Measurements from ENCODE around the gene HSD3B2. TPM values are rescaled to one million over a fixed set of nuclear protein-coding genes. Genes with fewer than 3 reads are reported as not detected.

Gene HSD3B2
- polyA plus RNA-seq, 5 donors = 0.14 to 0.23 (median 0.21) TPM

DNA sequence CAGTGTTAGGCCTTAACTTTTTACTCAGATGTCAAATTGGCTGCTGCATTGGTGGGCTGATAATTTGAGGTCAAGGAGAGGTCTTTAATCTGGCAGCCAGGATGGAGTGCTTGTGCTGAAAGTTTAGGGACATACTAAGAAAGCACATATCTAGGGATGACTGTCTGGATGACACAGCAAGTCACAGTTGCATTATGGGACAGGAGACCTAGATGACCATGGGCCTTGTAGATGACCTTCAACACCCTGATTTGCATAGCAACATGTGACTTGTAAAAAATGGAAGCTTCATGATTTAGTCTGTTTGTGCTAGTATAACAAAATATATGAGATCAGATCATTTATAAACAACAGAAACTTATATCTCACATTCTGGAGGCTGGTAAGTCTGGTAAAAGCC, 18.0 kb upstream of the HSD3B2 start:
- no peak for DNase-seq

- no peak for DNase-seq
Observed at GRCh38 chr1:119397986-119398385, 17.0 kb upstream of the HSD3B2 start.

DNA sequence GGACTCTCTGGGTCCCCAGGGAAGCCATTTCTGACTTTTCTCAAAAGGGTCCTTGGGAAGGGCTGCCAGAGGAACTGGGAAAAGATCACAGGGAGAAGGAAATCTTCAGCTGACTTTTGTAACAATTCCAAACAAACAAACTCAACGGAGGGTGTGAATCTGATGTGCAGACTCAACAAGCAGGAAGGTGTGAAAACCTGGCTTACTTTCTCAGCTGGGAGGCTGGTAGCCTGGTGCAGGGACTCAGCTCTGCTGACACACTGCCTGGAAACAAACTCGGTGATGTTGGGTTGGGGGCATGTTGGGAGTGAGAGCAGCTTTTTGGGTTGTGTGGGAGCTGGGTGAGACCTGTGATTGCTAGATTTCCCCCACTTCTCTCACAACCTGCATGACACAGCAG, 10.2 kb upstream of the HSD3B2 start:
- DNase-seq = no peak

DNA sequence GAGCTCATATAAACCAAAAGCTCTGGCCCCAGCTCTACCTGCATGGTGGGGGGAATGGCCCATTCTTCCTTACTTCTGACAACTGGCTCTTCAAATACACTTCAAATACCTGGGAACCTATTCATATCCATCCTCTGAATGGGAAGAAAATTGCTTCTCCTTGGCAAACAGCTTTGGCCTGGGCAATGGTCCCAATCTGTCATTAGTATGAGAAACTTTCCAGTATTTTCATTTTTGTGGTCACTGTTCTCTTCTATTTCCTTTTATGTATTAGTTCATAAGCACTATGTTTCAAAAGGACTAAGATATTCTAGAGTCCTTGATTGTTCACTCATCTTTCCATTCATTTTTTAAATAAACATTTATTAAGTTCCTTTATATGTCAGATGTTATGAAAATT, 5.2 kb upstream of the HSD3B2 start:
- no peak for DNase-seq

DNA sequence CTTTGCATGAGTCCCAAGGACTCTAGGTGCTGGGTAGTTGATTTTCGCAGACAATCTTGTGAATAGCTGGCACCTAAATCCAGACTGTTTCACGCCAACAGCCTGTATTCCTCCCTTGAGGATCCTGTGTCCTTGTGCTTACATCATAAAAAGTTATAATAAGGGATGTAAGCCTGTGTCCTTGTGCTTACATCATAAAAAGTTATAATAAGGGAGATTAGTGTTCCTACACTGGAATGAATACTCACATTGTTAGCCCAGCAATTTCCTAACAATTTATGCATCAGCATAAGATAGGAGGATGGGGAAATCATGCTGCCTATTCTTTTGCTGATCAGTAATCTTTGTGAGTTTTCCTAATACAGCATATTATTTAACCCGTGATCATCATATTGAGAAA, 4.0 kb upstream of the HSD3B2 start:
- DNase-seq = no peak

GRCh38 chr1:119416006-119416640, 1.2 kb downstream of the HSD3B2 start:
- no peak for DNase-seq

DNA sequence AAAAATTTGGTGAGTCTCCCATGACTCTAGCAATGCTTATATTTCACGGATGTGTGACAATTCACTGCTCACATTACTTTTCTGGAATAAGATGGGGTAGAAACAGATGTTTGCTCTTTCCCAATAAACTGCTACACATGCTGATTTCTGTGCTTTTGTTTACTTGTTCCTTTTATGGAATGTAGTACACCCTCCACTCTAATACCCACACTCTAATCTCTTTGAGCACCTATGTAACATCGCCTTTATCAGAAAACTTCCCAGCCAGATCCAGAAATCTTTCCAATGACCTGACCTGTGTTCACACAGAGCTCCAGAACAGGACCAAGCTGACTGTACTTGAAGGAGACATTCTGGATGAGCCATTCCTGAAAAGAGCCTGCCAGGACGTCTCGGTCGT, 4.2 kb downstream of the HSD3B2 start:
- DNase-seq = no peak

GRCh38 chr1:119420638-119421037, 5.7 kb downstream of the HSD3B2 start:
- DNase-seq = no peak

GRCh38 chr1:119422631-119423030, 7.7 kb downstream of the HSD3B2 start:
- DNase-seq = no peak

DNA sequence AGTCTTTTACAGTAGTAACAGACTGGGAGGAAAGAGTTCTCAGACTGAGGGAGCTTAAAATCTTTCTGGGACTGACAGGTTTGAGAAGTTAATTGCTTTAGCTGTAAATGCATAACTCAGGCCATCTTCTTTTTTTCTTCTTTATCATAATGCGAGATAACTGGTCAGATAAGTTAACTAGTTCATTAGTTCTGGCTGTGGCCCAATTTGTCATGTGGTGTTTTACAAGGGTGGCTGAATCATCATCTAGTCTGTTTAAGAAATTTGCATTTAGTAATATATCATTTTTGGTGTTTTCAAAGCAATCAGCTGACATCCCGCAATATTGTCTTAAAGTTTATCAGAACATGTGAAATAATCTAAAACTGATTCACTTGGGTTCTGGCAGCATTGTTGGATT, 14.0 kb downstream of the HSD3B2 start:
- DNase-seq = no peak

GRCh38 chr1:119429687-119430086, 14.7 kb downstream of the HSD3B2 start:
- no peak for DNase-seq

DNA sequence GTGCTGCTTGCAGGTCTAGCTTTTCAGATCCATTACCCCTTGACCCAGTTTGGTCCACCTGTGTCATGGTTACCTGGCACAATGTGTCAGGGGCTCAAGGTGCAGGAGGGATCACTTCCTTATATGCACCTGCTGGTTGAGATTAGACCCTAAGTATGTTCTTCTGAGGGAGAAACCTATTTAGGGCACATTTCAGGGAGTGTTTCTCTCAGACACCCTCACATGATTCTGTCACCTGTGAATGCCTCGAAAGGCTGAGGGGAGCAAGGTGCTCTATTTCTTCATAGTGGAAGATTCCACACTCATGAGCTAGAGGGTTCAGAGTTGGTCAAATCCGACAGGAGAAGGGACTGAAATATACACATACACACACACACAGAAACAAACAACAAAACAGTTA, 15.5 kb downstream of the HSD3B2 start:
- DNase-seq = no peak

- DNase-seq = no peak
Observed at GRCh38 chr1:119431836-119432235, 16.9 kb downstream of the HSD3B2 start.

- DNase-seq = no peak
Observed at GRCh38 chr1:119435052-119435451, 20.1 kb downstream of the HSD3B2 start.

DNA sequence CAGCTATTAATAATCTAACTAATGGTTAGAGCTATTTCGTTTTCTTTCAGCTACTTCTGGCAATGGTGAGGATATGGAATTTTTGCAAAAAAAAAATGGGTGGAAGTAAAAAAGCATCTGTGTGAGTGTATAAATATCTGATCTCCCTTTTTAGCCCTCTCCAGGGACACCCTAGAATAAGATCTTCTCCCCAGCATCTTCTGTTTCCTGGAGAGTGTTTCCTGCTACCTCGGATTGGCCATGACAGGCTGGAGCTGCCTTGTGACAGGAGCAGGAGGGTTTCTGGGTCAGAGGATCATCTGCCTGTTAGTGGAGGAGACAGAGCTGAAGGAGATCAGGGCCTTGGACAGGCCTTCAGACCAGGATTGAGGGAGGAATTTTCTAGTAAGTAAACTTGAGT, 23.8 kb downstream of the HSD3B2 start:
- no peak for DNase-seq

DNA sequence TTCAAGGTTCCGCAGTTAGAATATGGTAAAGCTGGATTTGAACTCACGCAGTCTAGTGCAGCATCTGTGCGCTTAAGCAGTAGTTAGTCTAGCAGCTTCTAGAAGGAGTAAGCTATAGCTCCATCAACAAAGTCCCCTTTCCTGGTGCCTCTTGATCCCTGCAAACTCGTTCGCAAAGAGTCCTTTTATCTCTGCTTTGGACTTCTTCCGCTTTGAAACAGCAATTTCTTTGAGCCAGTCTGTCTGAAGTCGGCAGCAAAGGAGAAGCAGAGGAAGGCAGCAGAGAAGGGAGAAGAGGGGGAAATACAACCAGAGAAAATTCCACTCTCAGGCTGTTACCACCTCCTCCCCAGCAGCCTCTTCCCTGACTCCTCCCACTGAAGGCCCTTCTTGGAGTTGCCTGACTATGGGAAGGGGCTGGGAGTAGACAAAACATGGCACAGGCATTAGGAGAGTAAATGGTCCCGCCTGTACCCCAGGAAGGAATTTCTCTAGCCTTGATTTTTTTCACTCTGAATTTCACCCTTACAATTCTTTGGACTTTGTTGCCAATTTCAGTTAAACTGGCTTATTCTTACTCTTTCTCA, 25.9 kb downstream of the HSD3B2 start:
- DNase-seq = no peak

GRCh38 chr1:119442756-119443155, 27.8 kb downstream of the HSD3B2 start:
- no peak for DNase-seq

GRCh38 chr1:119446321-119446720, 31.4 kb downstream of the HSD3B2 start:
- no peak for DNase-seq

- no peak for DNase-seq
Observed at GRCh38 chr1:119447344-119448126, 32.6 kb downstream of the HSD3B2 start.

GRCh38 chr1:119448127-119448511, 33.2 kb downstream of the HSD3B2 start:
- no peak for DNase-seq

DNA sequence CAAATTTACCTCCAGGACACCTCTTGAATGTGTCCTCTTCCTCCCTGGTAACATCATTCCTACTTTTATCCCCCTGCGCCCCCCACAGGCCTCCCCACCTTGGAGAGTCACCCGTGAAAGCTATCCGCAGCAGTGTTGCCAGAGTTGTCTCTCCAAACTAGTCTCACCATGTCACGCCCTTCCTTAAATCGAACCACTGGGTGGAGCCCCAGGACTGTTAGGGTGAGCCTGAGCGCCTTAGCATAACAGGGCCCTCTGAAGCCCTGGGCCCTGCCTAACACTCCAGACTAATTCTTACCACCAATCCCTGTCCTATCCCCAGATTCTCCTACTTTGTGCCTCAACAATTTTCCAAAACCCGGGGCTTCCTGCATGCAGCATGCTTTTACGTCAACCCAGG, 35.0 kb downstream of the HSD3B2 start:
- DNase-seq = no peak

DNA sequence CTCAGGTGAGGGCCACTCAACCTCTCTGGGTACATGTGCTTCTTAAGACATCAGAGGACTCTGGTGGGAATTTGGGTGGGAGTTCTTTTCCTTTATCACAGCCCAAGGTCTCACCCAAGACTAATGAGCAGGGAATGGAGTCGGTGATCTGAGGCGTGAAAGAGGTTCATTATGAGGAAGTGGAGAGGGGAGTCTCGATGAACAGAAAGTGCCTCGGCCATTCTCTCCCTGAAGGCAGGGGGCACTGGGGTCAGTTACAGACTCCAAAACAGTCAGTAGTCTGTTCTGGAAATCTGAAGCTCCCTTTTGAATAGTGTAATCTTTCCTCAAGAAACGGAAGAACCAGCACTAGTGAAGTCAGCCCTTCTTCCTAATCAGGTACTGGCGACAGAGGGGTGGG, 36.2 kb downstream of the HSD3B2 start:
- no peak for DNase-seq

- DNase-seq = no peak
Observed at GRCh38 chr1:119452091-119452490, 37.1 kb downstream of the HSD3B2 start.
